B cell (primary cell): ENCODE measurements around the gene RPL41. TPM values are rescaled to one million over a fixed set of nuclear protein-coding genes. Genes with fewer than 3 reads are reported as not detected.

Source experiments
- ATAC-seq: fragments of 200-7000 bp; cut with Tn5 transposase; one replicate; pipeline ENCODE4 v1.10.0; 2021; ENCODE audit warnings: low read depth, mild to moderate bottlenecking, moderate number of reproducible peaks, moderate library complexity
- CTCF ChIA-PET: fragments of 350-600 bp; sonication (Branson Sonifier 250); formaldehyde crosslinking; loops from one replicate; lab custom pipeline; 2021; ENCODE audit warnings: antibody characterized with exemption, inconsistent platforms; lab: Charles Lee
- POLR2A ChIA-PET: fragments of 350-600 bp; sonication (Branson Sonifier 250); formaldehyde crosslinking; loops from one replicate; lab custom pipeline; 2021; ENCODE audit warnings: antibody characterized with exemption; lab: Charles Lee
- DNase-seq: peaks from one replicate; pipeline ENCODE4 v3.0.0; 2013
- H2AFZ ChIP-seq: 2 replicates; pipeline ENCODE4 v1.6.1; 2012; ENCODE audit warnings: mild to moderate bottlenecking, low read depth, low read length; ENCODE audit not compliant: insufficient read depth, poor library complexity, severe bottlenecking
- H3K27ac ChIP-seq, 2 donors: 1 replicate in 1 of 2; 2 replicates in 1 of 2; pipeline ENCODE4 v1.5.1; 2012 to 2013; ENCODE audit warnings: low read length in 2 of 2, mild to moderate bottlenecking in 2 of 2, moderate library complexity in 1 of 2
- H3K27me3 ChIP-seq, 4 experiments: fragments of 200-600 bp in 1 of 4; sonication (generic) in 1 of 4; replicated peaks in 1 of 4; 1 replicate in 2 of 4; 2 replicates in 2 of 4; pipeline versions ENCODE4 v1.6.1 to v1.7.0; 2013 to 2016; ENCODE audit warnings: low read length in 3 of 4, mild to moderate bottlenecking in 2 of 4, mixed read lengths in 1 of 4, moderate library complexity in 1 of 4; ENCODE audit not compliant: insufficient read depth in 4 of 4, control insufficient read depth in 3 of 4; ENCODE audit errors: control extremely low read depth in 1 of 4
- H3K36me3 ChIP-seq, 2 experiments: replicated peaks in 1 of 2; 1 replicate in 1 of 2; 2 replicates in 1 of 2; pipeline versions ENCODE4 v1.6.1 to v1.7.1; 2013; ENCODE audit warnings: low read length in 1 of 2; ENCODE audit not compliant: insufficient read depth in 2 of 2, control insufficient read depth in 1 of 2; ENCODE audit errors: control extremely low read depth in 1 of 2, extremely low read depth in 1 of 2
- H3K4me1 ChIP-seq, 2 donors: fragments of 200-600 bp in 1 of 2; sonication (generic) in 1 of 2; 1 replicate in 1 of 2; 2 replicates in 1 of 2; pipeline versions ENCODE4 v1.5.1 to v1.6.1; 2013 to 2017; ENCODE audit warnings: low read length in 2 of 2; ENCODE audit not compliant: control insufficient read depth in 2 of 2, insufficient read depth in 2 of 2
- H3K4me2 ChIP-seq: replicated peaks from 2 replicates; pipeline ENCODE3; 2012; ENCODE audit warnings: mild to moderate bottlenecking, low read depth, low read length; ENCODE audit not compliant: poor library complexity, severe bottlenecking
- H3K4me3 ChIP-seq, 5 experiments: fragments of 200-600 bp in 1 of 5; sonication (generic) in 1 of 5; 1 replicate in 3 of 5; 2 replicates in 2 of 5; pipeline versions ENCODE4 v1.5.1 to v1.7.0; 2011 to 2016; ENCODE audit warnings: low read length in 4 of 5, mild to moderate bottlenecking in 4 of 5, low read depth in 2 of 5, control low read depth in 1 of 5, moderate library complexity in 1 of 5; ENCODE audit not compliant: insufficient read depth in 1 of 5; ENCODE audit errors: control extremely low read depth in 1 of 5, extremely low read depth in 1 of 5
- H3K79me2 ChIP-seq: fragments of 200-600 bp; sonication (generic); one replicate; pipeline ENCODE4 v1.6.0; 2016; ENCODE audit warnings: low read length; ENCODE audit not compliant: control insufficient read depth, insufficient read depth
- H3K9ac ChIP-seq: fragments of 200-600 bp; sonication (generic); 2 replicates; pipeline ENCODE4 v1.6.1; 2017; ENCODE audit warnings: mild to moderate bottlenecking, low read length, moderate library complexity
- H3K9me3 ChIP-seq, 3 donors: one replicate each; pipeline versions ENCODE4 v1.6.1 to v1.7.1; 2013; ENCODE audit warnings: low read length in 2 of 3; ENCODE audit not compliant: control insufficient read depth in 2 of 3, insufficient read depth in 1 of 3; ENCODE audit errors: control extremely low read depth in 1 of 3
- H4K20me1 ChIP-seq: 2 replicates; pipeline ENCODE4 v1.6.0; 2012; ENCODE audit warnings: mild to moderate bottlenecking, low read length; ENCODE audit not compliant: insufficient read depth, control insufficient read depth, poor library complexity, severe bottlenecking
- H3K27ac Mint-ChIP-seq: one replicate; pipeline ENCODE4 v1.8.0; 2021; ENCODE audit warnings: mixed read lengths
- H3K27me3 Mint-ChIP-seq: one replicate; pipeline ENCODE4 v1.8.0; 2021; ENCODE audit warnings: mixed read lengths
- H3K4me1 Mint-ChIP-seq: one replicate; pipeline ENCODE4 v1.8.0; 2021; ENCODE audit warnings: mixed read lengths
- H3K4me3 Mint-ChIP-seq: one replicate; pipeline ENCODE4 v1.8.0; 2021; ENCODE audit warnings: mixed read lengths
- H3K9me3 Mint-ChIP-seq: one replicate; pipeline ENCODE4 v1.8.0; 2022; ENCODE audit warnings: mixed read lengths; ENCODE audit not compliant: insufficient read depth
- CTCF ChIP-seq: fragments of 200-600 bp; IDR thresholded peaks from one replicate; pipeline ENCODE4 v1.8.0; 2022; ENCODE audit warnings: antibody characterized with exemption, mild to moderate bottlenecking
- EZH2 ChIP-seq: IDR thresholded peaks from 2 replicates; pipeline ENCODE4 v1.6.1; 2012; ENCODE audit warnings: borderline replicate concordance, low read depth, mild to moderate bottlenecking, moderate library complexity, low read length; ENCODE audit not compliant: insufficient read depth, poor library complexity, severe bottlenecking
- WGBS: methylation state at CpG from one replicate; pipeline ENCODE4 v1.1.5; 2013; ENCODE audit warnings: missing lambda C conversion rate; ENCODE audit not compliant: insufficient coverage; 5-methylcytosine and 5-hydroxymethylcytosine counted together
- intact Hi-C: fragments of 100-400 bp; cut with micrococcal nuclease; formaldehyde crosslinking; loops from one replicate; pipeline ENCODE4 v1.10.0; 2022
- polyA plus RNA-seq: library from polyadenylated mRNA; depleted of rRNA; stranded (reverse); fragments of >200 nt; gene quantifications from 2 replicates; pipeline ENCODE4 v1.2.3, GENCODE V29; 2012
- total RNA-seq, 2 donors: library from RNA; stranded (reverse); fragments of 120-200 nt in 1 of 2; gene quantifications; 1 replicate in 1 of 2; 2 replicates in 1 of 2; pipeline versions ENCODE4 v1.2.3 to v1.2.4, GENCODE V29; 2013 to 2022

RPL41 gene
- total and polyA plus RNA-seq, 2 donors (not counting 1 experiment from before 2014, with no cell fraction given) = 4,738 to 10,371 TPM

GRCh38 chr12:56152132-56152755 lies 35.8 kb downstream of the RPL41 start, which contains the start of gene MYL6B:
MYL6B (plus strand) TSS chr12:56152587; CDS start chr12:56153919, 1,332 bp downstream.
- Mint-ChIP-seq H3K4me3 (peak within 1 kb of the TSS; percentile 94), H3K27me3 (no peaks in the 10 kb centered on the region), H3K27ac (peak within 1 kb of the TSS; percentile 98), H3K9me3 (no peaks in the 10 kb centered on the region), H3K4me1 (peaks cover 34% of the 10 kb centered on the region)
- H3K9ac ChIP-seq = peak within 1 kb of the TSS; percentile 88
- H3K27ac ChIP-seq = peak within 1 kb of the TSS; percentile 74 to 88
- peaks cover 57% of the 10 kb centered on the region for H3K79me2 ChIP-seq
- CTCF ChIA-PET = interaction anchor here (0.9 to 1.4 kb wide), 5 partner anchors 22 to 37 kb away, joined by 5 to 11 read pairs (median 9); partner anchors contain the start of genes ESYT1, SMARCC2 and ZC3H10
- peaks cover 0 to 3% of the 10 kb centered on the region in 2 experiments for H3K36me3 ChIP-seq
- ATAC-seq (peak; percentile 91), DNase-seq (peak; percentile 91)
- POLR2A ChIA-PET = interaction anchor here (0.5 to 2.1 kb wide), 11 partner anchors 24 to 412 kb away, joined by 3 to 28 read pairs (median 3); partner anchors contain the start of genes COQ10A, ESYT1, IL23A and PA2G4
- H3K9me3 ChIP-seq = no peaks in the 10 kb centered on the region
- peak within 1 kb of the TSS; percentile 54 to 89 (median 81) for H3K4me3 ChIP-seq
- TF ChIP-seq CTCF (no peak), EZH2 (no peak)
- H3K4me1 ChIP-seq = peaks cover 15 to 28% of the 10 kb centered on the region in 2 donors
- no peaks in the 10 kb centered on the region for H4K20me1 ChIP-seq
- peak within 1 kb of the TSS; percentile 94 for H2AFZ ChIP-seq
- peak within 1 kb of the TSS; percentile 89 for H3K4me2 ChIP-seq
- intact Hi-C loops = loop anchor here (1.0 to 10.0 kb wide), 3 partner anchors 26 to 923 kb away; partner anchors contain the start of genes NEMP1 and PA2G4
- 0% methylated on average over 21 of the region's 37 CpGs for WGBS
- no peaks in the 10 kb centered on the region for H3K27me3 ChIP-seq
